Activated T-helper 1 cell treated with anti-CD3 and anti-CD28 coated beads, Interleukin-12 subunit alpha, Interleukin-12 subunit beta, Interleukin-2, Interleukin-4 antibody, amounts not matched to agents 30 ng/mL and 10 ng/mL and 1 ng/mL, durations not matched to agents 14 hours and 24 hours and 36 hours (primary cell): ENCODE data around the gene PPP1R12C. TPM values are rescaled to one million over a fixed set of nuclear protein-coding genes. Genes with fewer than 3 reads are reported as not detected.
A peak's percentile ranks its signal among the peaks of the same experiment; 100 is the strongest.

Experiments
- DNase-seq: peaks from one replicate; pipeline ENCODE4 v3.0.0; 2021; ENCODE audit warnings: low spot score
- H3K27ac Mint-ChIP-seq: one replicate; pipeline ENCODE4 v1.8.0; 2021; ENCODE audit warnings: mild to moderate bottlenecking, mixed read lengths
- H3K27me3 Mint-ChIP-seq: one replicate; pipeline ENCODE4 v1.8.0; 2022; ENCODE audit warnings: mild to moderate bottlenecking, moderate library complexity, mixed read lengths; ENCODE audit not compliant: insufficient read depth
- H3K36me3 Mint-ChIP-seq: one replicate; pipeline ENCODE4 v1.8.0; 2021; ENCODE audit warnings: low read depth, mixed read lengths
- H3K4me1 Mint-ChIP-seq: one replicate; pipeline ENCODE4 v1.8.0; 2021; ENCODE audit warnings: low read depth, mixed read lengths
- H3K4me3 Mint-ChIP-seq: one replicate; pipeline ENCODE4 v1.8.0; 2021; ENCODE audit warnings: mild to moderate bottlenecking, moderate library complexity, mixed read lengths
- H3K9me3 Mint-ChIP-seq: one replicate; pipeline ENCODE4 v1.8.0; 2021; ENCODE audit warnings: mixed read lengths
- intact Hi-C: fragments of 100-400 bp; cut with micrococcal nuclease; formaldehyde crosslinking; loops from one replicate; pipeline ENCODE4 v1.15.1; 2024
- total RNA-seq: library from RNA; stranded (reverse); gene quantifications from 2 replicates; pipeline ENCODE4 v1.2.3, GENCODE V29; 2022

Gene PPP1R12C
- total RNA-seq: 114 and 115 TPM in 2 replicates

DNA sequence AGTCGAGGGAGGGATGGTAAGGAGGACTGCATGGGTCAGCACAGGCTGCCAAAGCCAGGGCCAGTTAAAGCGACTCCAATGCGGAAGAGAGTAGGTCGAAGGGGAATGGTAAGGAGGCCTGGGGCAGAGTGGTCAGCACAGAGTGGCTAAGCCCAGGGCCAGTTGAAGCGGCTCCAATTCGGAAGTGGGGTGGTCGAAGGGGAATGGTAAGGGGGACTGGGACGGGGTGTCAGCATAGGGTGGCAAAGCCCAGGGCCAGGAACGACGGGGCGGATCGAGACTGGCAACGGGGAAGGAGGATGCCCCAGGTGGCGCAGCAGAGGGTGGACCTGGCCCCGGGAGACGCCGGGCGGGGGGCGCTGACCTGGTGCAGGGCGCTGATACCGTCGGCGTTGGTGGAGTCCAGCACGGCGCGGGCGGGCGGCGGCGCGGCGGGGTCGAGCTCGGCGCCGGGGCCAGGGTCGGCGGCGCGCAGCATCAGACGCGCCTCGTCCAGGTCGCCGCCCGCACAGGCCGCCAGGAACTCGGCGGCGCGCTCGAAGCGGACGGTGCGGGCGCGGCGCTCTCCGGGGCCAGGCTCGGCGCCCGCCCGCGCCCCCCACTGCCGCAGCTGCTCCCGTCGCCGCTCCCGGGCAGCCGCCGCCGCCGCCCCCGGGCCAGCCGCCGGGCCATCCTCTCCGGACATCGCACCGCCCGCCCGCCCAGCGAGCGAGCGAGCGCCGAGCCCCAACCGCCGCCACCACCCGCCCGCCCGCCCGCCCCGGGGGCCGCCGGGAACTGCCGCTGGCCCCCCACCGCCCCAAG, at the start of gene PPP1R12C:
TSS of gene PPP1R12C (minus strand) at position 779 of the 804 bp plus-strand sequence. CDS start at position 685, 94 bp downstream.
- H3K27ac Mint-ChIP-seq: peak within 1 kb of the TSS; percentile 95
- no peaks in the 10 kb centered on the region for H3K9me3 Mint-ChIP-seq
- no peak for DNase-seq
- H3K36me3 Mint-ChIP-seq: peaks cover 12% of the 10 kb centered on the region
- H3K4me1 Mint-ChIP-seq: peaks cover 28% of the 10 kb centered on the region
- H3K27me3 Mint-ChIP-seq: peaks cover 4% of the 10 kb centered on the region
- peak within 1 kb of the TSS; percentile 98 for H3K4me3 Mint-ChIP-seq
- intact Hi-C loops: loop anchor here (1.0 to 10.0 kb wide), 18 partner anchors 28 to 1195 kb away; partner anchors contain the start of genes DNAAF3, FIZ1, HSPBP1 and KMT5C

DNA sequence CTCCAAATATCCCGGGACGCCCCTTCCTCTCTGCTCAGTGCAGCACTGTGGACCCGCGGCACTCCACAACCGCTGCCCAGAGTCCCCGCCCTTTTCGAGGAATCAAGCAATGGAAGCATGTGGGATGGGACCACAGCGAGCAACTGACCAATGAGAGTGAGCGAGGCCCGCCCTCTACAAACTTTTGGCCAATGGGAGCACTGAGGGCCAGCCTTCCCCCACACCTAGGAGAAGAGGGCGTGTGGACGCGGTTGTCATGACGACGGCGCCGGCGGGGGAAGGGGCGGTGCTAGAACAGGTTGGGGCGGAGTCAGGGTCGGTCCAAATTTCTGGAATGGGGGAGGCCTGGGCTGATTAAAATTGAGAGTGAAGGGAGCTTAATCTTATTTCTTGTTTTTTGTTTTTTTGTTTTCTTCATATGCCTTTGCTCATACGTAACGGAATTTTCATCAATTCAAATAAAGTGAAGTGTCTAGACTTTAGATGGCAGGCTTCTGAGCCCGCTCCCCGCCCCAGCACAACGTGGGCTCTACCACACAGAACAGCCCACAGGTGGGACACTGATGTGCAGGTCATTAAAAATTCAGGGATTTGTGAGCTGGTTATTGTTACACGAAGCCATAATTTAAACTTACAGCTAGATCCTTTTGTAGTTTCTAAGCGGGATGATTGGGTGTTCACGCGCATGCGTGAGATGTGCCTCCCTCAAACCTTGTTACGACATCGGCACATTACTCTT, 49.3 kb upstream of the PPP1R12C start, which contains the start of gene DNAAF3:
TSS of gene DNAAF3 (minus strand) at position 84 of the 739 bp plus-strand sequence. CDS start 200 bp downstream, outside the sequence.
- H3K9me3 Mint-ChIP-seq: no peaks in the 10 kb centered on the region
- peaks cover 12% of the 10 kb centered on the region for H3K4me1 Mint-ChIP-seq
- H3K36me3 Mint-ChIP-seq: no peaks in the 10 kb centered on the region
- peak; percentile 76 for DNase-seq
- intact Hi-C loops: loop anchor here (1.0 to 2.0 kb wide), 6 partner anchors 50 to 700 kb away; partner anchors contain the start of genes KMT5C and PPP1R12C
- peak within 1 kb of the TSS; percentile 84 for H3K4me3 Mint-ChIP-seq
- peak within 1 kb of the TSS; percentile 32 for H3K27ac Mint-ChIP-seq
- H3K27me3 Mint-ChIP-seq: peaks cover 57% of the 10 kb centered on the region

DNA sequence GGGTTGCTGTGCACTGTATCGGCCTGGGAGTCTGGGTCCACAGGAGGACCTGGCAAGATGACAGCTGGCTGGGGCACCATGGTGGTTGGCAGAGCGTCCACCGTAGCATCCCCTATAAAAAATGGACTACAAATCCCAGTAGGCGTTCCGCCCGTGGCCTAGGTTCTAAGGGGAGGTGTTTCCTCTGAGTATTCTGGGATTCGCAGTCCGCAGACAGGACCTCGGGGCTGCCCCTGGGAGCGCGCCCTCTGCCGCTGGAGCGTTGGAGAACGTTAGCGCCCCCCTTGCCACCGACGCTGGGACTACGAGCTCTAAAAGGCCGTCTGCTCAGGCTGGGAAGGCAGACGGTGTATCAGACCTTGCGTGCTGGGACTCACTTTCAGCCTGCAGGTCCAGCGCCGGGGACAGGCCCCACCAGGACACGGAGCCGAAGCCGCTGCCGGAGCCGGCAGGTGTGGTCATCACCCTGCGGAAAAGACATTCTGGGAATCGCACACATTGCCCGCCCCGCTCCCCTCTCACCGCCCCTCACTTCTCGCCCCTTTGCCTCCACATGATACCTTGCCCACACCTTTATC, 48.6 kb upstream of the PPP1R12C start:
- no peak for DNase-seq
- Mint-ChIP-seq H3K4me3 (peak overlapping the region; percentile 84), H3K9me3 (no peaks in the 10 kb centered on the region), H3K27me3 (peaks cover 54% of the 10 kb centered on the region), H3K4me1 (peaks cover 12% of the 10 kb centered on the region), H3K36me3 (no peaks in the 10 kb centered on the region), H3K27ac (peak overlapping the region; percentile 32)
- intact Hi-C loops: loop anchor here (1.0 to 2.0 kb wide), 6 partner anchors 49 to 699 kb away; partner anchors contain the start of genes KMT5C and PPP1R12C

DNA sequence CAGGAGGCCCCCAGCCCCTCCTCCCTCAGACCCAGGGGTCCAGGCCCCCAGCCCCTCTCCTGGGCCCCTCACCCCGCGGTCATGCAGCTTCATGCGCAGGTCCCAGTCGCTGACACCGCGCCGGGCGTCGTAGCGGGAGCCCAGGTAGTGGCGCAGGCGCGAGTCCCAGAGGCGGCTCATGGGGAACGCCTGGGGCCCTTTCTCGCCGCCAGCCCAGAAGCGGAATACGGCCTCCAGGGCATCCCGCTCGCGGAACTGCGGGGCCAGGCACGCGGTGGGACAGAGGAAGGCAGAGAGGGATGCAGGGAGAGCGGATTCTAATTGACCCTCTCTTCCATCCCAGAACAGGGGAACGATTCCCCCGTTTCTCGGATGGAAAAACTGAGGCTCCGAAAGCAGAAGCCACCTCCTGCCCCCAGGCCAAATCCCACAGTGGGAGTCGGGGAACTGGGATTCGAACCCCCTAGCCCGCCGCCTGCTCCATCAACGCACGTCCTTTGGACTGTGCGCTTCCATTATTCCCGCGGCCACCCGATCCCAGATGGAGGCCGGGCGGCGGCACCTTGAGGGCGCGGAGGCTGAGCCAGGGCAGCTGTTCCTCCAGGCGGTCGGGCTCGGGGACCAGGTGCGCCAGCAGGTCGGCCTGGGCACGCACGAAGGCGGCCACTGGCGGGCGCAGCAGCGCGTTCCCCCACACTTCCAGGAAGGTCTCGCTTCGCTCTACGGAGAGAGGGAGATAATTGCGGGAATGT, 44.3 kb upstream of the PPP1R12C start:
- Mint-ChIP-seq H3K27ac (no peak overlapping the region), H3K4me3 (no peak overlapping the region), H3K4me1 (peaks cover 6% of the 10 kb centered on the region), H3K36me3 (no peaks in the 10 kb centered on the region), H3K9me3 (no peaks in the 10 kb centered on the region), H3K27me3 (peaks cover 55% of the 10 kb centered on the region)
- intact Hi-C loops: loop anchor here (2.0 to 5.0 kb wide), 2 partner anchors 13 to 281 kb away; partner anchors contain the start of gene SHISA7
- no peak for DNase-seq

DNA sequence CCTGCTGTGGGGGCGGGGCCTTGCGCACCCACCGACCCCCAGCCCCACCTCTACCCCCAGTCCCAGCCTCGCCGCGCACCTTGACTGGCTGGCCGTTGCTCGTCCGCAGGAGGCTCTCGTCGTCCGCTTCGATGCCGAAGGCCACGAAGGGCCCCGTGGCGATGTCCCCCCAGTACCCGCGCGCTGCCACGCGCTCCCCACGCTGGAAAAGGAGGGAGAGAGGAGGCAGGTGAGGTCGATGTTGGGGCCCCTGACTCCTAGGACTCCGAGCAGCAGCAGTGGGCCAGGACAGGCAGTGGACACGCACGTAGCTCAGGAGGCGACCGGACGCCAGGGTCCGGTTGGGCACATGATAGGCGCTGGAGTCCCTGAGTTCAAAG, 43.5 kb upstream of the PPP1R12C start:
- no peak for DNase-seq
- no peaks in the 10 kb centered on the region for H3K36me3 Mint-ChIP-seq
- H3K27me3 Mint-ChIP-seq: peaks cover 52% of the 10 kb centered on the region
- intact Hi-C loops: loop anchor here (1.0 to 5.0 kb wide), 5 partner anchors 14 to 300 kb away; partner anchors contain the start of genes ISOC2 and SHISA7
- H3K27ac Mint-ChIP-seq: no peak overlapping the region
- H3K4me1 Mint-ChIP-seq: no peaks in the 10 kb centered on the region
- H3K9me3 Mint-ChIP-seq: no peaks in the 10 kb centered on the region
- H3K4me3 Mint-ChIP-seq: no peak overlapping the region

DNA sequence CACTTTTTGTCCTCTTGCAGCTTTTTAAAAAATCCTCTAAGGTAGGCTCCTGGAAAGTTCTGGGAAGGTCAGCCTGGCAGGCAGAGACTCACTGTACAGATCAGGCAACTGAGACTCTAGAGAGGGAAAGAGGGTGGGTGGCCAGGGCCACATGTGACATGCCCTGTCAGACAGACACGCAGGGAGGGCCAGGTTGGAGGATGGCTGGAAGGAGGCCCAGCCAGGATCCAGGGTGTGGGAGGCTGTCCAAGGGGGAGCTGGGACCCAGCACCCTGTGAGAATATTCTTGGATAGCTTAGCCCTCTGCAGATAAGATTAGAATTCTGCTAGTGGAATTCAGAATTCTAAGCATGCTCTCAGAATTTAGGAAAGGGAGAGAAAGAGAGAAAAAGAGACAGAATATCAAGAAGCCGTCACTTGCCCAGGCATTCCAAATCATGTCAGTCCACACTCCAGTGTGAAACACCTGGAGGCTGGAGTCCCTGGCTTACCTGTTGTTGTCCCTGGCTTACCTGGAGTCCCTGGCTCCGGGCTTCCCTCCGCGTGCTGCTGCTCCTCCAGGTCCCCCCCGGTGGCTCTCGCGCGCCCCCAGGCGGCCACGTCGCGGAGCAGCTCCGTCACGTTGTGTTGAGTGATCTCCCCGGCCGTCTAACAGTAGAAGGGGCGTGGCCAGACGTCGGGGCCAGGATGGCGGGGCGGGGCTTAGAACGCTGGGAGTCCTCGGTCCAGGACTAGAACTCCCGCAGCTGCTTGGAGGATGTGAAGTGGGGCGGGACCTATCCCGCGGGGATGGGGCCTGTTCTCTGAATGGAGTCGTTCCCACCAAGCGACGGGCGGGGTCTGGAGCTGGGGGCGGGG, 42.9 kb upstream of the PPP1R12C start:
- peaks cover 46% of the 10 kb centered on the region for H3K27me3 Mint-ChIP-seq
- peak; percentile 86 for DNase-seq
- no peaks in the 10 kb centered on the region for H3K36me3 Mint-ChIP-seq
- intact Hi-C loops: loop anchor here (1.0 to 5.0 kb wide), 5 partner anchors 14 to 301 kb away; partner anchors contain the start of genes ISOC2 and SHISA7
- H3K9me3 Mint-ChIP-seq: no peaks in the 10 kb centered on the region
- H3K4me1 Mint-ChIP-seq: no peaks in the 10 kb centered on the region
- no peak overlapping the region for H3K27ac Mint-ChIP-seq
- H3K4me3 Mint-ChIP-seq: no peak overlapping the region

DNA sequence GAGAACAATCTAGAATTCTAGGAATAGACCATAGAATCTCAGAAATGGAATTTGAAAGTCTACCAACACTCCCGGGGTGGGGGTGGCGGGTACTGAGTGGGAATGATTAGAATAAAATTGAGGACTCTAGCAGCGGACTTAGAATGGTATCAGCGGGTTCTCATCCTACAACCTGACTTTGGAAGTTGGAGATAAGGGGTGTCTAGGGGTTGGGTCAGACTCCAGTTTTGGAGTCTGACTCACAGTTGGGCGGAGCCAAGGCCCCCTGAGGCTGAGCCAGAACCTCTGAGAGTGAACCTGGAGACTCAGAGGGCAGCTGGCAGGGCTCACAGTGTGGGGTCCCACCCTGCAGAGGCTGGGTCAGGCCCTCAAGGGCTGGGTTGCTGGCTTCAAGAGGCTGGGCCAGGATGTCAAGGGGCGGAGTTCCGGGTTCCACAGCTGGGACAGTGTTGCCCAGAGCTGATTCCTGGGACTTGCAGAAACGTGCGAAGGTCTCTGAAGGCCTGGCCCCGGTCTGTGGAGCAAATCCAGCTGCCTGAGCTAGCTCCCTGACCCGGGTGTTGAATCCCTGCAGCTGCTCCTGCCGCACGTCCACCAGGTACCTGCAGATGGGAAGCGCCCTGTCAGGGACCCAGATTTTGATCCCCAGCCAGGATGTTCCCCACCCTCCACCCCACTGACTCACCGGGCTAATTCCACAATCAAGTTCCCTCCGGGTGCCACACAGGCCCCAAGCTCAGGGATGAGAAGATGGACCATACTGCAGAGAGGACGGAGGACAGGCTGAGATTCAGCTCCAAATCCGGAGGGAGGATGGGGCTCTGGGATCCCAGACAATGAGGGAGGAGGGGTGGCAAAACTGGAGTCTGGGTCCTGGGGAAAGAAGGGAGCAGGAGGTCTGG, 41.7 kb upstream of the PPP1R12C start:
- peaks cover 37% of the 10 kb centered on the region for H3K27me3 Mint-ChIP-seq
- no peaks in the 10 kb centered on the region for H3K36me3 Mint-ChIP-seq
- H3K4me1 Mint-ChIP-seq: peaks cover 3% of the 10 kb centered on the region
- no peak for DNase-seq
- intact Hi-C loops: no loop called here
- H3K4me3 Mint-ChIP-seq: no peak overlapping the region
- H3K9me3 Mint-ChIP-seq: no peaks in the 10 kb centered on the region
- H3K27ac Mint-ChIP-seq: no peak overlapping the region

DNA sequence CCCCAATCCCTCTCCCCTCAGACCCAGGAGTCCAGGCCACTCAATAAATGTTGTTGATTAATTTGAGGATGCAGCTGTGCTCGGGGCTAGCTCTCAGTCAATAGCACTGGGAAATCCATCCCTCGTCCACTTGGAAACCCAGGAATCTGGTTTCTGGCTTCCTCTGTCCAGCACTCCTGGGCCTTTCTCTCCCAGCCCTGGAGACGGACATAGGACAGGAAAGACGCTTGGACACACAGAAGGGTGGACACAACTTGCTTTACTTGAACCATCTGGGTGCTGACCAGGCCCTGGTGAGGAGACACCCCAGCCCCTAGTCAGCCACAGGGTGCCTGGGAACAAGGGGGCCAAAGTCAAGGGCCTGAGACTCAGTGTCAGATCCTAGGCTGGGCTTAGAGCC, 41.0 kb upstream of the PPP1R12C start:
- peaks cover 9% of the 10 kb centered on the region for H3K4me1 Mint-ChIP-seq
- peaks cover 31% of the 10 kb centered on the region for H3K27me3 Mint-ChIP-seq
- H3K27ac Mint-ChIP-seq: no peak overlapping the region
- no peak overlapping the region for H3K4me3 Mint-ChIP-seq
- H3K36me3 Mint-ChIP-seq: no peaks in the 10 kb centered on the region
- peaks cover 4% of the 10 kb centered on the region for H3K9me3 Mint-ChIP-seq
- no peak for DNase-seq
- intact Hi-C loops: no loop called here

DNA sequence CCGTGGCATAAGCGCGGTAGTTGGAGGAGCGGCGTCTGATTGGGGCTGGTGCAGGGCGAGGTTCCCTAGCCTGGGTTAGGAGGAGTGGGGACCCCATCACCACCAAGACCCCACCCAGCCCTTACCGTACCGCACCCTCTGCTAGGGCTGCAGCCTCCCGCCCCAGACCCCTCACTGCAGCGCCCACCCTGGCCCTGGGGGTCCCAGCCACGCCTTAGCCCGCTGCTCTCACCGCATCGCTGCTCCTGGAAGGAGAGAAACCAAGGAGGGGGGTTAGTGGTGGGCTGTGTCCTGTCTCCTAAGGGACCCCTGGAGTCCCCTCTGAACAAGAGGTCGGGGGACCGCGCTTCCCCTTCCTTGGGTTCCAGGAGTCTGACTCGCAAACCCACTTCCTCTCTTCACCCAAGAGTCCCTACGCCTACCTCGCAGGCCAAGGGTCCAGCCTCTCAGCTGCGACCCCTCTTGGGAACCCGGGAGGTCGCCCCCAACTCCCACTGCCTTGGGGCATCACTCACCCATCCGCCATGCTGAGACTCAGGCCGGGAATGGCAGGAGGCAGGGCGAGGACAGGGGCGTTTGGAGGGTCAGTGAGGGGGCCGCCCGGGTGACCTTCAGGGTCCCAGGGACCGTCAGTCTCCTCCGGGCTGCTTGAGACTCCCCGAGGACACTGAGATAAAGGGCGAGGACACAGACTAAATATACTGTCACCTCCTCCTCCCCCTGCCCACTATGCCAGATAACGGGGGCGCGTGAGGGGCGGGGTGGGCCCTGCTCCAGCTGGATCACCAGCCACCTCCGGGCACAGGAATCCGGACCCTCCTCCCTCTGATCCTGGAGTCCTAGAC, 39.8 kb upstream of the PPP1R12C start, which contains the start of gene TNNI3:
TSS of gene TNNI3 (minus strand) at position 669 of the 845 bp plus-strand sequence. CDS start at position 526, 143 bp downstream.
- H3K36me3 Mint-ChIP-seq: no peaks in the 10 kb centered on the region
- no peak within 1 kb of the TSS for H3K4me3 Mint-ChIP-seq
- DNase-seq: no peak
- H3K27ac Mint-ChIP-seq: no peak within 1 kb of the TSS
- H3K4me1 Mint-ChIP-seq: peaks cover 9% of the 10 kb centered on the region
- peaks cover 26% of the 10 kb centered on the region for H3K27me3 Mint-ChIP-seq
- intact Hi-C loops: no loop called here
- peaks cover 5% of the 10 kb centered on the region for H3K9me3 Mint-ChIP-seq
